ENCODE results near the gene TGIF1. TPM values are rescaled to one million over a fixed set of nuclear protein-coding genes. Genes with fewer than 3 reads are reported as not detected.

The TGIF1 gene
- total and polyA plus RNA-seq, 10 of the 15 experiments (the other 5 are each of a cell fraction or from before 2014, with no cell fraction given), result 1.8 to 8.5 (median 6.4) TPM

GRCh38 chr18:3442919-3443318 is 7.1 kb upstream of the TGIF1 start:
- POLR2A ChIA-PET, result no interaction called here
- no peak for TF ChIP-seq ELK1 (IDR thresholded peaks at IDR 0.05; ENCODE audit: low read depth, low read length)
- TF ChIP-seq LARP7 (IDR thresholded peaks at IDR 0.05), result no peak
- no peak for TF ChIP-seq RBBP5 (conservative IDR thresholded peaks at IDR 0.05)
- no peak for TF ChIP-seq BRCA1 (IDR thresholded peaks at IDR 0.05; ENCODE audit: low read depth, low read length)
- TF ChIP-seq PKNOX1 (IDR thresholded peaks at IDR 0.05), result no peak
- TF ChIP-seq RELA (IDR thresholded peaks at IDR 0.05; ENCODE audit: borderline replicate concordance, partially characterized antibody), result no peak
- TF ChIP-seq ZSCAN29 (IDR thresholded peaks at IDR 0.05), result no peak
- no peak for TF ChIP-seq ATF7 (IDR thresholded peaks at IDR 0.05; ENCODE audit: low read depth)
- TF ChIP-seq RELB (IDR thresholded peaks at IDR 0.05; ENCODE audit: low read depth), result no peak
- no peak for TF ChIP-seq REST (IDR thresholded peaks at IDR 0.05; ENCODE audit: low read depth, low read length)
- TF ChIP-seq ASH2L (IDR thresholded peaks at IDR 0.05; ENCODE audit: borderline replicate concordance, low read depth), result no peak
- TF ChIP-seq NRF1 (conservative IDR thresholded peaks at IDR 0.05; ENCODE audit: low read depth, low read length), result no peak
- Histone ChIP-seq H3K4me1 (ENCODE audit: control insufficient read depth, insufficient read depth, low read length) (peaks cover 10% of the 10 kb centered on the region), H2AFZ (ENCODE audit: control insufficient read depth, low read depth, low read length) (no peak overlapping the region), H3K27me3 (replicated peaks in 1 of 2; ENCODE audit: control insufficient read depth in 2 of 2, insufficient read depth in 2 of 2, low read length in 1 of 2) (0 out of 4 replicates have a peak, but pooled peaks cover 0 to 6% of the 10 kb centered on the region in 2 experiments), H4K20me1 (ENCODE audit: control insufficient read depth, insufficient read depth) (no peaks in the 10 kb centered on the region), H3K27ac (ENCODE audit: control insufficient read depth, insufficient read depth) (no peak overlapping the region), H3K4me2 (ENCODE audit: control insufficient read depth, insufficient read depth) (no peak overlapping the region), H3K9me3 (replicated peaks; ENCODE audit: control insufficient read depth, insufficient read depth, low read length) (no peaks in the 10 kb centered on the region; the same call in 2 of the 3 replicates), H3K36me3 (ENCODE audit: control insufficient read depth in 2 of 2, insufficient read depth in 2 of 2, low read length in 1 of 2) (no peaks in the 10 kb centered on the region), H3K79me2 (ENCODE audit: control insufficient read depth, insufficient read depth, low read length) (no peaks in the 10 kb centered on the region), H3K9ac (ENCODE audit: control insufficient read depth, insufficient read depth, low read length) (no peak overlapping the region), H3K4me3 (no peak overlapping the region)
- RAD21 ChIA-PET (ENCODE audit: unreplicated experiment), result interaction anchor here (1.1 kb wide), 1 partner anchor 151 kb away, joined by 3 read pairs; no protein-coding TSS in a partner anchor
- CTCF ChIA-PET, result interaction anchor here (1.1 to 2.8 kb wide), 6 partner anchors 9 to 223 kb away, joined by 3 to 11 read pairs (median 4); no protein-coding TSS in a partner anchor
- SMC1A ChIA-PET (ENCODE audit: uncharacterized antibody, unreplicated experiment), result interaction anchor here (1.0 to 1.5 kb wide), 2 partner anchors 51 to 65 kb away, joined by 3 read pairs; no protein-coding TSS in a partner anchor
- no peak for DNase-seq (ENCODE audit: low read depth, low spot score)
- ATAC-seq, result no peak
- WGBS (ENCODE audit: insufficient coverage, insufficient replicate concordance, low lambda C conversion rate, missing lambda C conversion rate), result 61% methylated on average over 4 of the region's 4 CpGs
- BruUV-seq (replicated peaks), result no TSS peak
- intact Hi-C loops (cut with micrococcal nuclease; ENCODE audit: unreplicated experiment), result no loop called here
- no peak for FAIRE-seq
- in situ Hi-C loops (cut with MboI), result no loop called here

Measured in GM12878 (cell line).